Large intestine (tissue), 3 donors: Measurements from ENCODE around the gene KLF17. TPM values are rescaled to one million over a fixed set of nuclear protein-coding genes. Genes with fewer than 3 reads are reported as not detected.
"Not testable (repeated sequence)": the region's sequence is repeated elsewhere in the genome, so short reads cannot be mapped to it uniquely, and the experiment has no call there.

Source experiments
- DNase-seq, 2 donors: peaks; one replicate each; pipeline versions ENCODE4 v3.0.0 to v3.0.0-alpha.2; 2013
- H3K27ac ChIP-seq: one replicate; pipeline ENCODE4 v1.5.1; 2013; ENCODE audit warnings: low read length
- H3K27me3 ChIP-seq: 2 replicates; pipeline ENCODE4 v1.6.1; 2013; ENCODE audit warnings: low read length; ENCODE audit not compliant: control insufficient read depth, insufficient read depth
- H3K36me3 ChIP-seq: 2 replicates; pipeline ENCODE4 v1.6.1; 2013; ENCODE audit warnings: low read length; ENCODE audit not compliant: control insufficient read depth, insufficient read depth
- H3K4me1 ChIP-seq: one replicate; pipeline ENCODE4 v1.6.1; 2013; ENCODE audit warnings: low read length; ENCODE audit not compliant: control insufficient read depth, insufficient read depth
- H3K4me3 ChIP-seq: one replicate; pipeline ENCODE4 v1.5.1; 2013; ENCODE audit warnings: low read length
- H3K9me3 ChIP-seq: one replicate; pipeline ENCODE4 v1.6.1; 2013; ENCODE audit warnings: mild to moderate bottlenecking, low read depth, low read length, moderate library complexity; ENCODE audit not compliant: control insufficient read depth
- WGBS: methylation state at CpG from one replicate; pipeline ENCODE4 v1.1.5; 2013; ENCODE audit warnings: low lambda C conversion rate; ENCODE audit not compliant: insufficient coverage; 5-methylcytosine and 5-hydroxymethylcytosine counted together
- polyA plus RNA-seq: library from polyadenylated mRNA; unstranded; fragments of 120-200 nt; gene quantifications from one replicate; pipeline ENCODE4 v1.2.1, GENCODE V29; 2013

Gene KLF17
- polyA plus RNA-seq, 1 donor = 0.04 TPM

DNA sequence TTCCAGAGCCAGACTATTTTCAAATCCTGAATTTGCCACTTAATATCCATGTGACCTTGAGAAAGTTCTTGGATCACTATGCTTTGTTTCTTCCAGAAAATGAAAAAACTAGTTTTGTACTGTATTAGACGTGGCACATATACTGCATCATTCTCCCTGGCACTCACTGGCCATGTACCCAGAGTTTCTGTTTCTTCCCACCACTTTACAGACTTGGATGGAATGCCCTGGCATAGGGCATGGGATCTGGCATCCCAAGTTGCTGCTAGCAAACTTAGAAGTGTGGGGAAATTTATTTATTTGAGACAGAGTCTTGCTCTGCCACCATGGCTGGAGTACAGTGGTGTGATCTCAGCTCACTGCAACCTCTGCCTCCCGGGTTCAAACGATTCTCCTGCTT is 12.8 kb downstream of the KLF17 start:
- H3K9me3 ChIP-seq = no peaks in the 10 kb centered on the region

DNA sequence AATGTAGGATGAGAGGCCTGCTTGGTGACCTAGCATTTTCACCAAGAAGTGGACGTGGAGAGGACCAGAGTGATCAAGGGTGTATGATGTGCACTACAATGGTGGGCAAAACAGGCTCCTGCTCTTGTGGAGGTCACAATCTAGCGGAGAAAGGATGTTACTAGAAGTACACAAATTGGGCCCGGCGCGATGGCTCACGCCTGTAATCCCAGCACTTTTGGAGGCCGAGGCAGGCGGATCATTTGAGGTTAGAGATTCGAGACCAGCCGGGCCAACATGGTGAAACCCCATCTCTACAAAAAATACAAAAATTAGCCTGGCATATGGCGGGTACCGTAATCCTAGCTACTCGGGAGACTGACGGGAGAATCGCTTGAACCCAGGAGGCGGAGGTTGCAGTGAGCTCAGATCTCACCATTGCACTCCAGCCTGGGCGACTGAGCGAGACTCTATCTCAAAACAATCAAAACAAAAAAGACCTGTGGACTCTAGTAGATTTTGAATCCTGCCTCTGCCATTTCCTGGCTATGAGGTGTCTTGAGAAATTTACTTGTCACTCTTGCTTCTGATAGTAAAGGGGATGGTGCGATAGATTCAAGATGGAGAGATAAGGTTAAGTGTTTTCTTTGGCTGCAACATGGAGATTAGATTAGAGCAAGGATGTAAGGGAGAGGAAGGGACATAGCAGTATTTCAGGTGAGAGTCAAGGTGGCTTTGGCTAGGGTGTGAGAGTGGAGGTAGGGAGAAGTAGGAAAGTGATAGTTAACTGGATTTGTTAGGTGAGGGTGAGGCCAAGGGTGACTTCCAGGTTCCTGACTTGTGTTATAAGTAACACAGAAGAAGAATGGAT is 15.7 kb downstream of the KLF17 start:
- DNase-seq = no peak
- H3K4me1 ChIP-seq = no peaks in the 10 kb centered on the region
- H3K27ac ChIP-seq = no peak overlapping the region
- no peaks in the 10 kb centered on the region for H3K9me3 ChIP-seq
- H3K4me3 ChIP-seq = no peak overlapping the region
- peaks cover 4% of the 10 kb centered on the region for H3K27me3 ChIP-seq
- no peaks in the 10 kb centered on the region for H3K36me3 ChIP-seq
- whole genome bisulfite sequencing = no CpG with 5 or more reads among the region's 19 CpGs

More for the DNA sequence above, 12.8 kb downstream of the KLF17 start:
- H3K4me3 ChIP-seq = no peak overlapping the region
- peaks cover 1% of the 10 kb centered on the region for H3K27me3 ChIP-seq
- no peak overlapping the region for H3K27ac ChIP-seq
- H3K4me1 ChIP-seq = no peaks in the 10 kb centered on the region
- no peaks in the 10 kb centered on the region for H3K36me3 ChIP-seq
- WGBS = no CpG with 5 or more reads among the region's 3 CpGs
- no peak for DNase-seq

DNA sequence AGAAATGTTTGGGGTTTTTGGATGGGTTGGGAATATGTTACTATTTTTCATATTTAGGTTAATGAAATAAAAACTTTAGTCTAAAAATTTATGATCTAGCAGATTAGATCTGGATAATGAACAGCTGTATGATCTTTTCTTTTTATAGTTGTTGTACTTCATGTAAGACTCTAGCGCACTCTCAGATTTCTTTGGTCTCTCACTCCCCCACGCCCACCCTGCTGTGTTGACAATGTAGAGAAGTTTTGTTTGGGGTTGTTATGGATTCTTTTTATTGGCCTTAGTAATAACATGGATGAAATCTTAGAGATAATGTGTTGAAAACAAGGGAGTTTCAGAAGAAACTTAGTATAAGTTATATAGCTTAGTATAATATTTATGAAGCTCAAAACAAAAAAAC is 17.3 kb downstream of the KLF17 start:
- no peaks in the 10 kb centered on the region for H3K4me1 ChIP-seq
- no peaks in the 10 kb centered on the region for H3K9me3 ChIP-seq
- no peak overlapping the region for H3K4me3 ChIP-seq
- no CpG with 5 or more reads among the region's 2 CpGs for WGBS
- DNase-seq = no peak
- peaks cover 4% of the 10 kb centered on the region for H3K27me3 ChIP-seq
- no peak overlapping the region for H3K27ac ChIP-seq
- H3K36me3 ChIP-seq = no peaks in the 10 kb centered on the region

DNA sequence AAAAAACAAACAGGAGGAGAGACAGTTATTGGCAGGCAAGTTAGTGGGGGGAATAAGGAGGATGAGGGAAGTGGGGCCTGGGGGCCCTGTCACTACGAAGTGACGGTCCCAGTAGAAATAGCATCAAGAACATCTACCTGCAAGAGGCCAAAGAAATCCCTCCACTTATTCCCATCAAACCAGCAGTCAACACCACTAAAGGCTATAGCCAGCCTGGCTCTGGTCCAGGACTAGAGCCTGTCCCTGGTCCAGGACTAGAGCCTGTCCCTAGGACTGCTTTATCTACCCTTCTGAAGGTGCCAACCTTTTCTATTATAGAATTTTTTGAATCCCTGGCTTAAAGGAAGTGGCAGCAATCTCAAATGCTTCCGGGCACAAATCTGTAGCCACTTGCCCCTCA is 19.6 kb downstream of the KLF17 start:
- WGBS = no CpG with 5 or more reads among the region's 3 CpGs
- H3K4me1 ChIP-seq = no peaks in the 10 kb centered on the region
- DNase-seq = no peak
- no peak overlapping the region for H3K4me3 ChIP-seq
- H3K27ac ChIP-seq = no peak overlapping the region
- H3K27me3 ChIP-seq = peaks cover 4% of the 10 kb centered on the region
- H3K36me3 ChIP-seq = no peaks in the 10 kb centered on the region
- H3K9me3 ChIP-seq = no peaks in the 10 kb centered on the region

DNA sequence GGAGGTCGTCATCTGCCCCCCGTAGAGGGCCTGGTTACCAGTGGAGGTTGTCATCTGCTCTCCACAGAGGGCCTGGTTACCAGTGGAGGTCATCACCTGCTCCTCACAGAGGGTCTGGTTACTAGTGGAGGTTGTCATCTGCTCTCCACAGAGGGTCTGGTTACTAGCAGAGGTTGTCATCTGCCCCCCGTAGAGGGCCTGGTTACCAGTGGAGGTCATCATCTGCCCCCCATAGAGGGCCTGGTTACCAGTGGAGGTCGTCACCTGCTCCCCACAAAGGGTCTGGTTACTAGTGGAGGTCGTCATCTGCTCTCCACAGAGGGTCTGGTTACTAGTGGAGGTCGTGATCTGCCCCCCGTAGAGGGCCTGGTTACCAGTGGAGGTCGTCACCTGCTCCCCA is 20.9 kb downstream of the KLF17 start:
- H3K27ac ChIP-seq, H3K9me3 ChIP-seq, H3K4me3 ChIP-seq, H3K4me1 ChIP-seq, H3K36me3 ChIP-seq, DNase-seq, H3K27me3 ChIP-seq: not testable (repeated sequence)
- no CpG with 5 or more reads among the region's 8 CpGs for WGBS

DNA sequence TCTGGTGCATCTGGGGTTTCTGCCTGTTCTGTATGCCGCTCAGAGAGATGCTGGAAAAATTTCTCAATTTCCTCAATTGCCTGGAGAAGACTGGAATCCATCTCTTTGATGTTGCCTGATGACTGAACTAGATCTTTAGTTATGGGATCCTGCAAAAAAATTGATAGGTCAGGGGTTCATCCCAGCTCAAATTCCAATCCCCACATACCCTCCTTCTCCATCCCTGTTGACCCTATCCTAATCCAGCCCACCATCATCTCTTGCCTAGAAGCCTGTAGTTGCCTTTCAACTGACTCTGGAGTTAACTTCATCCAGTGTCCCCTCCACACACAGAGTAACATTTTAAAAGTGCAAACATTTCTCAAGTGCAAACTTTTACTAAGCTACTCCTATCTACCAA is 22.9 kb downstream of the KLF17 start, which contains the start of gene KLF18:
TSS of gene KLF18 (minus strand) at position 101 of the 400 bp plus-strand sequence. CDS start at position 101, 0 bp downstream.
- Histone ChIP-seq H3K4me3 (no peak within 1 kb of the TSS), H3K4me1 (no peaks in the 10 kb centered on the region), H3K27me3 (peaks cover 2% of the 10 kb centered on the region), H3K27ac (no peak within 1 kb of the TSS), H3K9me3 (peaks cover 6% of the 10 kb centered on the region), H3K36me3 (no peaks in the 10 kb centered on the region)
- no CpG with 5 or more reads among the region's 1 CpG for WGBS
- no peak for DNase-seq

DNA sequence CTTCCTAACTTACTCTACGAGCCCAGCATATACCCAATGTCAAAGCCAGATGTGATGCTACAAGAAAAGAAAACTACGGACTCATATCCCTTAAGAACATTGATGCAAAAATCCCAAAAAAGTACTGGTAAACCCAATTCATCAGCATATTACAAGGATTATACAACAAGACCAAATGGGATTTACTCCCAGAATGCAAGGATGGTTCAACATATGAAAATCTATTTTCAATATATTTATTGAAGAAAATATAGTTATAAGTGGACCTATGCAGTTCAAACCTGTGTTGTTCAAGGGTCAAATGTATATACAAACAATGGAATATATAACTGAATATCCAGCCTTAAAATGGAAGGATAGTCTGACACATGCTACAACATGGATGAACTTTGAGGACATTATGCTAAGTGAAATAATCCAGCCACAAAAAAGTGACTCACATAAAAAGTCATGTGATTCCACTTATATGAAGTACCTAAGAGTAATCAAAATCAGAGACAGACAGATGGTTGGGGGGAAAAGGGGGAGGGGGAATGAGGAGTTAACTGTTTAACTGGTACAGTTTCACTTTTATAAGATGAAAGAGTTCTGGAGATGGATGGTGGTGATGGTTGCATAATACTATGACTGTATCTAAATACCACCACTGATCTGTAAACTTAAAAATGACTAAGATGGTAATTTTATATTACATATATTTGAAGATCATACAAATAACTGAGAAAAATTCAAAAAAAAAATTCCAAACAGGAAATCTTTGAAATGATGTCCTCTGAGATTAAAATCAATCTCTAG is 26.5 kb downstream of the KLF17 start:
- Histone ChIP-seq H3K4me1 (no peaks in the 10 kb centered on the region), H3K27ac (no peak overlapping the region), H3K9me3 (peaks cover 6% of the 10 kb centered on the region), H3K36me3 (no peaks in the 10 kb centered on the region), H3K4me3 (no peak overlapping the region), H3K27me3 (no peaks in the 10 kb centered on the region)
- no CpG with 5 or more reads among the region's 2 CpGs for WGBS
- no peak for DNase-seq

DNA sequence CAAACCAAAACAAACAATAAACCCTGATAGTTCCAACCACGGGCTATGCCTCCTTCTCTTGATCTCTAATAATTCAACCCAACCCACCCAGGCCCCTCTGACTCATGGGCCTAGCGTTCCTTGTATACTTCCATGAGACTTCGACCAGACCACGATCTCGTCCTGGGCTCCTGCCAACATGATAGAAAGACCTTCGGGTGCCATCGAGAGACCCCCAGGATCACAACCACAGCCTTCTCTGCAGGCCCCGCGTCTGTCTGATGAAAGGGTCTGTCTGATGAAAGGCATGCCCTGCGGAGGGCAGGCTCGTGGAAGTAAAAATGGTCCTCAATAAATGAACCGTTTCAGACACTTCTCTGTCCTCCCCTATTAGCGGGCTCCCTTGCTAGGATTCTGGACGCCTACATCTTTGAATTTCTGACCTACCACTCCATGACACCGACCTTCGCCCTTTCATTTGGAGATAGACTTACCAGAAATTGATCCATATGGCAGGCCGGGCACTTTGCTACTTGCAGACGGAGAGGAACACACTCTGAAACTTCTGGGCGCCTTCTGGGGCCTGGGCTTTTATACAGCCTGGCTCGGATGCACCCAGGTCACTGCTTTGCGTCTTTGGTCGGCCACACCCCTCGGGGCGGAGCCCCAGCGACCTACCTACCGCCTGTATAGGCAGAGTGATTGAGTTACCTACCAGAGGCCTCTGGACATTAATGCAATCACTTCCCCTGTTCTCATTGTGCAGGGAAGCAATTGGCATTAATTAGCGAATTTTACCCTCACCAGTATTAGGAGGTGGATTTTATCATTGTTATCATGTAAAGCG is 28.1 kb downstream of the KLF17 start:
- Histone ChIP-seq H3K36me3 (no peaks in the 10 kb centered on the region), H3K9me3 (peaks cover 6% of the 10 kb centered on the region), H3K27me3 (peaks cover 5% of the 10 kb centered on the region), H3K27ac (no peak overlapping the region), H3K4me3 (no peak overlapping the region), H3K4me1 (no peaks in the 10 kb centered on the region)
- WGBS = 100% methylated on average over 1 of the region's 28 CpGs
- DNase-seq = no peak

DNA sequence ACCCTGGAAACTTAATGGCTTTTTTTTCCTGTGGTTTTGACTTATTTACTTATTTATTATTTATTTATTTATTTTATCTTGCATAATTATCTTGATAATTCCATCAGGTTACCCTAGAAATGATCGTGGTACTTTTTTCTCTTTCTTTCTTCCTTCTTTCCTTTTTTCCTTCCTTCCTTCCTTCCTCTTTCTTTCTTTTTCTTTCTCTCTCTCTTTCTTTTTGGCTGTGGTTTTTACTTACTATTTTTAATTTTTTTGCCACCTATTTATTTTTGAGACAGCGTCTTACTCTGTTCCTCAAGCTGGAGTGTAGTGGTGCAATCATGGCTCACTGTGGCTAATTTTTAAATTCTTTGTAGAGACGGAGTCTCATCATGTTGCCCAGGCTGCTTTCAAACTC is 29.0 kb downstream of the KLF17 start:
- 91% methylated on average over 2 of the region's 3 CpGs for WGBS
- no peaks in the 10 kb centered on the region for H3K36me3 ChIP-seq
- DNase-seq = no peak
- H3K9me3 ChIP-seq = peaks cover 6% of the 10 kb centered on the region
- peaks cover 5% of the 10 kb centered on the region for H3K27me3 ChIP-seq
- H3K27ac ChIP-seq = no peak overlapping the region
- H3K4me1 ChIP-seq = no peaks in the 10 kb centered on the region
- no peak overlapping the region for H3K4me3 ChIP-seq

DNA sequence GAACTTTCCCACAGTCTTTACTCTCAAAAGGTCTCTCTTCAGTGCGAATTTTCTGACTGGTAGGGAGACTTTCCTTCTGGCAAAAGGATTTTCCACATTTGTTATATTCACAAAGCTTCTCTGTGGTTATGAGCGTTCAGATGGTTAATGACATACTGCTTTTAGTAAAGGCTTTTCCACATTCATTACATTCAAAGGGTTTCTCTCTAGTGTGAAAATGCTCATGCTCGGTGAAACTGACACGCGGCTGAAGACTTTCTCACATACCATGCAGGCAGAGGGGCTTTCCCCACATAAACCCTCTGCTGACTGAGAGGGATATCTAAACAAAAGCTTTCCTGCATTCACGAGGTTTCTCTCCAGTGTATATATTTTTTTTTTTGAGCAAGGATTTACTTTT is 32.7 kb downstream of the KLF17 start:
- Histone ChIP-seq H3K4me1 (no peaks in the 10 kb centered on the region), H3K27ac (no peak overlapping the region), H3K4me3 (no peak overlapping the region), H3K9me3 (no peaks in the 10 kb centered on the region), H3K36me3 (no peaks in the 10 kb centered on the region), H3K27me3 (peaks cover 5% of the 10 kb centered on the region)
- WGBS = 60% methylated on average over 1 of the region's 6 CpGs
- no peak for DNase-seq
